Karpas-422 (cell line): ENCODE measurements around the gene SYNGR2. TPM values are rescaled to one million over a fixed set of nuclear protein-coding genes. Genes with fewer than 3 reads are reported as not detected.
A peak's percentile ranks its signal among the peaks of the same experiment; 100 is the strongest.

Experiments
- DNase-seq: peaks from one replicate; pipeline ENCODE4 v3.0.0-alpha.2; 2015
- H2AFZ ChIP-seq: fragments of 200-600 bp; sonication (generic); 2 replicates; pipeline ENCODE4 v1.6.1; 2014; ENCODE audit warnings: antibody characterized with exemption, low read length, mixed read lengths
- H3K27ac ChIP-seq: fragments of 200-600 bp; sonication (generic); 2 replicates; pipeline ENCODE4 v1.5.1; 2014; ENCODE audit warnings: mild to moderate bottlenecking, low read length, moderate library complexity
- H3K27me3 ChIP-seq: fragments of 200-600 bp; sonication (generic); 2 replicates; pipeline ENCODE4 v1.6.1; 2014; ENCODE audit warnings: low read length, mixed read lengths
- H3K36me3 ChIP-seq: fragments of 200-600 bp; sonication (generic); 2 replicates; pipeline ENCODE4 v1.6.1; 2014; ENCODE audit warnings: low read length, mixed read lengths; ENCODE audit not compliant: insufficient read depth
- H3K4me1 ChIP-seq: fragments of 200-600 bp; sonication (generic); 2 replicates; pipeline ENCODE4 v1.6.1; 2014; ENCODE audit warnings: mild to moderate bottlenecking, low read length, mixed read lengths
- H3K4me2 ChIP-seq: fragments of 200-600 bp; sonication (generic); 2 replicates; pipeline ENCODE4 v1.6.1; 2014; ENCODE audit warnings: low read length, low read depth, mild to moderate bottlenecking; ENCODE audit not compliant: poor library complexity, severe bottlenecking
- H3K4me3 ChIP-seq: fragments of 200-600 bp; sonication (generic); 2 replicates; pipeline ENCODE4 v1.5.1; 2014; ENCODE audit warnings: mild to moderate bottlenecking, antibody characterized with exemption, low read length, mixed read lengths
- H3K79me2 ChIP-seq: fragments of 200-600 bp; sonication (generic); 2 replicates; pipeline ENCODE4 v1.6.1; 2014; ENCODE audit warnings: mild to moderate bottlenecking, low read length, mixed read lengths
- H3K9ac ChIP-seq: fragments of 200-600 bp; sonication (generic); 2 replicates; pipeline ENCODE4 v1.6.0; 2014; ENCODE audit warnings: low read length
- H3K9me2 ChIP-seq: fragments of 200-600 bp; sonication (generic), shearing (Covaris generic); replicated peaks from 2 replicates; pipeline ENCODE4 v1.6.0; 2014; ENCODE audit warnings: mild to moderate bottlenecking, low read length, moderate library complexity; ENCODE audit not compliant: insufficient read depth
- H3K9me3 ChIP-seq: fragments of 300-700, 200-600 bp; sonication (generic); 2 replicates; pipeline ENCODE4 v1.6.1; 2014; ENCODE audit warnings: low read length, mixed read lengths
- H4K20me1 ChIP-seq: fragments of 200-600 bp; sonication (generic); 2 replicates; pipeline ENCODE4 v1.6.1; 2014; ENCODE audit warnings: mild to moderate bottlenecking, antibody characterized with exemption, low read length, low read depth; ENCODE audit not compliant: insufficient read depth
- small RNA-seq: library from RNA; depleted of rRNA; stranded (forward); fragments of <200 nt; gene quantifications from one replicate; pipeline ENCODE3, GENCODE V24; 2014
- total RNA-seq: library from RNA; depleted of rRNA; stranded (reverse); fragments of >200 nt; shearing (Covaris generic); gene quantifications from 2 replicates; pipeline ENCODE4 v1.2.3, GENCODE V29; 2014; ENCODE audit warnings: low replicate concordance; rRNA removed

The SYNGR2 gene
- total RNA-seq, 1 experiment from 2014 or later = 31.9 TPM

GRCh38 chr17:78210111-78210510, 41.7 kb downstream of the SYNGR2 start:
- H3K27ac ChIP-seq = no peak overlapping the region
- H3K4me1 ChIP-seq = peaks cover 7% of the 10 kb centered on the region
- no peak overlapping the region for H3K9ac ChIP-seq
- no peak overlapping the region for H3K4me3 ChIP-seq
- no peak overlapping the region for H3K4me2 ChIP-seq
- DNase-seq = no peak
- peaks cover 10% of the 10 kb centered on the region for H3K79me2 ChIP-seq
- H2AFZ ChIP-seq = no peak overlapping the region
- no peaks in the 10 kb centered on the region for H3K27me3 ChIP-seq
- H3K9me3 ChIP-seq = no peaks in the 10 kb centered on the region
- H3K36me3 ChIP-seq = 0 out of 2 replicates have a peak, but pooled peaks cover 7% of the 10 kb centered on the region
- no peaks in the 10 kb centered on the region for H4K20me1 ChIP-seq
- H3K9me2 ChIP-seq = no peaks in the 10 kb centered on the region

- H3K36me3 ChIP-seq = 0 out of 2 replicates have a peak, but pooled peaks cover 10% of the 10 kb centered on the region
- peaks cover 14% of the 10 kb centered on the region for H3K4me1 ChIP-seq
- no peaks in the 10 kb centered on the region for H3K9me3 ChIP-seq
- no peak overlapping the region for H2AFZ ChIP-seq
- no peaks in the 10 kb centered on the region for H4K20me1 ChIP-seq
- no peaks in the 10 kb centered on the region for H3K9me2 ChIP-seq
- H3K4me2 ChIP-seq = no peak overlapping the region
- peaks cover 19% of the 10 kb centered on the region for H3K79me2 ChIP-seq
- no peak overlapping the region for H3K4me3 ChIP-seq
- H3K9ac ChIP-seq = no peak overlapping the region
- H3K27ac ChIP-seq = no peak overlapping the region
- no peak for DNase-seq
- H3K27me3 ChIP-seq = no peaks in the 10 kb centered on the region
These were observed 42.7 kb downstream of the SYNGR2 start for GRCh38 chr17:78211032-78211431.

- H3K9ac ChIP-seq = peak within 1 kb of the TSS; percentile 99
- H2AFZ ChIP-seq = peak within 1 kb of the TSS; percentile 32; the same call in 1 of the 2 replicates
- peak within 1 kb of the TSS; percentile 99 for H3K4me2 ChIP-seq
- peaks cover 26% of the 10 kb centered on the region for H3K79me2 ChIP-seq
- H3K4me1 ChIP-seq = peaks cover 14% of the 10 kb centered on the region
- H3K4me3 ChIP-seq = peak within 1 kb of the TSS; percentile 100
- H3K36me3 ChIP-seq = peaks cover 14% of the 10 kb centered on the region
- H3K27me3 ChIP-seq = no peaks in the 10 kb centered on the region
- no peaks in the 10 kb centered on the region for H4K20me1 ChIP-seq
- no peaks in the 10 kb centered on the region for H3K9me3 ChIP-seq
- H3K9me2 ChIP-seq = no peaks in the 10 kb centered on the region
- peak; percentile 97 for DNase-seq
- H3K27ac ChIP-seq = peak within 1 kb of the TSS; percentile 84
These were observed 45.8 kb downstream of the SYNGR2 start, which contains the start of gene BIRC5 for GRCh38 chr17:78214016-78214705. BIRC5 (plus strand) TSS chr17:78214253; CDS start chr17:78214317, 64 bp downstream.

GRCh38 chr17:78214706-78215061, 46.3 kb downstream of the SYNGR2 start:
- peaks cover 14% of the 10 kb centered on the region for H3K4me1 ChIP-seq
- H4K20me1 ChIP-seq = no peaks in the 10 kb centered on the region
- H3K4me2 ChIP-seq = peak overlapping the region; percentile 99
- peak overlapping the region; percentile 99 for H3K9ac ChIP-seq
- no peaks in the 10 kb centered on the region for H3K9me3 ChIP-seq
- no peaks in the 10 kb centered on the region for H3K27me3 ChIP-seq
- H3K36me3 ChIP-seq = peaks cover 14% of the 10 kb centered on the region
- peaks cover 26% of the 10 kb centered on the region for H3K79me2 ChIP-seq
- no peak for DNase-seq
- H2AFZ ChIP-seq = peak overlapping the region; percentile 32; the same call in 1 of the 2 replicates
- peak overlapping the region; percentile 84 for H3K27ac ChIP-seq
- no peaks in the 10 kb centered on the region for H3K9me2 ChIP-seq
- H3K4me3 ChIP-seq = peak overlapping the region; percentile 100

- H3K4me3 ChIP-seq = no peak overlapping the region
- no peak for DNase-seq
- H3K4me2 ChIP-seq = no peak overlapping the region
- H4K20me1 ChIP-seq = no peaks in the 10 kb centered on the region
- H3K9me2 ChIP-seq = no peaks in the 10 kb centered on the region
- H3K9me3 ChIP-seq = no peaks in the 10 kb centered on the region
- no peaks in the 10 kb centered on the region for H3K27me3 ChIP-seq
- no peak overlapping the region for H3K9ac ChIP-seq
- H2AFZ ChIP-seq = no peak overlapping the region
- peaks cover 11% of the 10 kb centered on the region for H3K4me1 ChIP-seq
- peaks cover 33% of the 10 kb centered on the region for H3K36me3 ChIP-seq
- no peak overlapping the region for H3K27ac ChIP-seq
- H3K79me2 ChIP-seq = peaks cover 21% of the 10 kb centered on the region
These were observed 51.2 kb downstream of the SYNGR2 start for GRCh38 chr17:78219396-78220150.

Small RNAs within 50 kb of the gene (small RNA-seq; reads per million reads assigned to genes)
- not detected for gene AC087645.1

Other genes starting within 250 kb of the SYNGR2 start
- not detected in 2 replicates for gene TNRC6C, start 209.9 kb upstream of the SYNGR2 start, total RNA-seq
- 70.7 and 179 TPM in 2 replicates for gene TMC6, start 39.8 kb upstream of the SYNGR2 start, total RNA-seq
- 57.9 and 113 TPM in 2 replicates for gene TMC8, start 37.8 kb upstream of the SYNGR2 start, total RNA-seq
- not detected in 2 replicates for gene C17orf99, start 22.2 kb upstream of the SYNGR2 start, total RNA-seq
- 22.7 and 48.0 TPM in 2 replicates for gene TK1, start 18.5 kb downstream of the SYNGR2 start, total RNA-seq
- 94.3 and 104 TPM in 2 replicates for gene AFMID, start 18.8 kb downstream of the SYNGR2 start, total RNA-seq
- 45.4 and 46.8 TPM in 2 replicates for gene BIRC5, start 45.7 kb downstream of the SYNGR2 start, total RNA-seq
- gene TMEM235, start 63.0 kb downstream of the SYNGR2 start, total RNA-seq = not detected in 2 replicates
- gene SOCS3, start 191.5 kb downstream of the SYNGR2 start, total RNA-seq = not detected in 2 replicates
- 15.9 and 33.3 TPM in 2 replicates for gene PGS1, start 210.1 kb downstream of the SYNGR2 start, total RNA-seq